A673 (cell line): Measurements from ENCODE around the gene KRT76. TPM values are rescaled to one million over a fixed set of nuclear protein-coding genes. Genes with fewer than 3 reads are reported as not detected.

Source experiments
- BruUV-seq: library from RNA; stranded (reverse); fragments of 400-500 nt; replicated peaks from 2 replicates; lab custom pipeline; 2021; lab: Mats Ljungman, UMichigan
- CTCF ChIA-PET: fragments of 300-600 bp; sonication (Branson Sonifier 250); formaldehyde crosslinking; loops from one replicate; lab custom pipeline; 2022; ENCODE audit warnings: antibody characterized with exemption; lab: Charles Lee
- POLR2A ChIA-PET: fragments of 300-600 bp; sonication (Branson Sonifier 250); formaldehyde crosslinking; loops from one replicate; lab custom pipeline; 2022; ENCODE audit warnings: antibody characterized with exemption; ENCODE audit not compliant: low non-redundant PET; lab: Charles Lee
- DNase-seq: peaks from one replicate; pipeline ENCODE4 v3.0.0-alpha.2; 2015; ENCODE audit warnings: low spot score
- H3K27ac ChIP-seq: fragments of 200-600 bp; sonication (generic); 2 replicates; pipeline ENCODE4 v1.5.1; 2016; ENCODE audit warnings: mixed run types, low read depth, mild to moderate bottlenecking, mixed read lengths, antibody characterized with exemption, low read length; ENCODE audit not compliant: poor library complexity, severe bottlenecking
- H3K27me3 ChIP-seq: fragments of 200-600 bp; sonication (generic); replicated peaks from 2 replicates; pipeline ENCODE4 v1.6.1; 2017; ENCODE audit warnings: mixed run types, low read depth, mild to moderate bottlenecking, mixed read lengths, antibody characterized with exemption, low read length; ENCODE audit not compliant: insufficient read depth, poor library complexity
- H3K36me3 ChIP-seq: fragments of 200-600 bp; sonication (generic); 2 replicates; pipeline ENCODE4 v1.6.1; 2016; ENCODE audit warnings: mixed run types, mild to moderate bottlenecking, mixed read lengths, antibody characterized with exemption, low read length; ENCODE audit not compliant: insufficient read depth, poor library complexity, severe bottlenecking
- H3K4me1 ChIP-seq: fragments of 200-600 bp; sonication (generic); 2 replicates; pipeline ENCODE4 v1.6.1; 2017; ENCODE audit warnings: mixed run types, mild to moderate bottlenecking, mixed read lengths, antibody characterized with exemption, low read length; ENCODE audit not compliant: insufficient read depth, poor library complexity, severe bottlenecking
- H3K4me3 ChIP-seq: fragments of 200-600 bp; sonication (generic); 2 replicates; pipeline ENCODE4 v1.5.1; 2016; ENCODE audit warnings: low read depth, mixed run types, mild to moderate bottlenecking, mixed read lengths, low read length; ENCODE audit not compliant: poor library complexity, severe bottlenecking
- H3K9me3 ChIP-seq: fragments of 200-600 bp; sonication (generic); 2 replicates; pipeline ENCODE4 v1.6.1; 2016; ENCODE audit warnings: mixed run types, low read depth, mild to moderate bottlenecking, mixed read lengths, antibody characterized with exemption, low read length; ENCODE audit not compliant: poor library complexity, severe bottlenecking
- CTCF ChIP-seq: fragments of 300-800, 200-600 bp; sonication (generic); conservative IDR thresholded peaks from 2 replicates; pipeline ENCODE4 v1.5.1; 2017; ENCODE audit warnings: low read depth, mild to moderate bottlenecking, antibody characterized with exemption, low read length, moderate library complexity, mixed read lengths
- EZH2 ChIP-seq: fragments of 200-600 bp; sonication (generic); IDR thresholded peaks from 2 replicates; pipeline ENCODE4 v1.6.1; 2017; ENCODE audit warnings: borderline replicate concordance, low read depth, mild to moderate bottlenecking, mixed read lengths, antibody characterized with exemption, low read length; ENCODE audit not compliant: poor library complexity, severe bottlenecking
- intact Hi-C: fragments of 100-400 bp; cut with micrococcal nuclease; formaldehyde crosslinking; loops from one replicate; pipeline ENCODE4 v1.10.0; 2022; ENCODE audit not compliant: unreplicated experiment
- total RNA-seq: library from RNA; stranded (reverse); gene quantifications from 2 replicates; pipeline ENCODE4 v1.2.3, GENCODE V29; 2021

KRT76 gene
- total RNA-seq, 1 experiment from 2014 or later, result not detected

GRCh38 chr12:52728374-52728773 is 48.8 kb downstream of the KRT76 start:
- ChIA-PET POLR2A (no interaction called here), CTCF (no interaction called here)

GRCh38 chr12:52727037-52727436 is 50.1 kb downstream of the KRT76 start:
- Histone ChIP-seq H3K36me3 (no peaks in the 10 kb centered on the region), H3K4me3 (no peak overlapping the region), H3K27ac (no peak overlapping the region), H3K27me3 (peaks cover 21% of the 10 kb centered on the region), H3K9me3 (no peaks in the 10 kb centered on the region), H3K4me1 (no peaks in the 10 kb centered on the region)
- CTCF ChIA-PET, result no interaction called here
- intact Hi-C loops, result no loop called here
- no peak for DNase-seq
- no TSS peak for BruUV-seq
- POLR2A ChIA-PET, result no interaction called here
- no peak for TF ChIP-seq CTCF
- TF ChIP-seq EZH2, result no peak

More at GRCh38 chr12:52728374-52728773, 48.8 kb downstream of the KRT76 start:
- TF ChIP-seq EZH2 (no peak), CTCF (no peak)
- Histone ChIP-seq H3K4me1 (no peaks in the 10 kb centered on the region), H3K27me3 (peaks cover 31% of the 10 kb centered on the region), H3K36me3 (no peaks in the 10 kb centered on the region), H3K9me3 (no peaks in the 10 kb centered on the region), H3K27ac (no peak overlapping the region), H3K4me3 (no peak overlapping the region)
- BruUV-seq, result no TSS peak
- intact Hi-C loops, result no loop called here
- DNase-seq, result no peak

GRCh38 chr12:52726451-52726850 is 50.7 kb downstream of the KRT76 start:
- no peak for DNase-seq
- Histone ChIP-seq H3K9me3 (no peaks in the 10 kb centered on the region), H3K4me1 (no peaks in the 10 kb centered on the region), H3K27ac (no peak overlapping the region), H3K36me3 (no peaks in the 10 kb centered on the region), H3K4me3 (no peak overlapping the region), H3K27me3 (peaks cover 20% of the 10 kb centered on the region)
- no TSS peak for BruUV-seq
- intact Hi-C loops, result no loop called here
- CTCF ChIA-PET, result no interaction called here
- TF ChIP-seq EZH2, result no peak
- no peak for TF ChIP-seq CTCF
- POLR2A ChIA-PET, result no interaction called here
